GM12872 (cell line): ENCODE results near the gene CDKAL1.

Experiments
- TF ChIP-seq, protein P1 (sequence below): IDR thresholded peaks from 3 replicates; pipeline ENCODE4 v1.5.1; 2011; ENCODE audit warnings: low read depth, mild to moderate bottlenecking, low read length, moderate library complexity; ENCODE audit not compliant: insufficient read depth

Gene CDKAL1

DNA sequence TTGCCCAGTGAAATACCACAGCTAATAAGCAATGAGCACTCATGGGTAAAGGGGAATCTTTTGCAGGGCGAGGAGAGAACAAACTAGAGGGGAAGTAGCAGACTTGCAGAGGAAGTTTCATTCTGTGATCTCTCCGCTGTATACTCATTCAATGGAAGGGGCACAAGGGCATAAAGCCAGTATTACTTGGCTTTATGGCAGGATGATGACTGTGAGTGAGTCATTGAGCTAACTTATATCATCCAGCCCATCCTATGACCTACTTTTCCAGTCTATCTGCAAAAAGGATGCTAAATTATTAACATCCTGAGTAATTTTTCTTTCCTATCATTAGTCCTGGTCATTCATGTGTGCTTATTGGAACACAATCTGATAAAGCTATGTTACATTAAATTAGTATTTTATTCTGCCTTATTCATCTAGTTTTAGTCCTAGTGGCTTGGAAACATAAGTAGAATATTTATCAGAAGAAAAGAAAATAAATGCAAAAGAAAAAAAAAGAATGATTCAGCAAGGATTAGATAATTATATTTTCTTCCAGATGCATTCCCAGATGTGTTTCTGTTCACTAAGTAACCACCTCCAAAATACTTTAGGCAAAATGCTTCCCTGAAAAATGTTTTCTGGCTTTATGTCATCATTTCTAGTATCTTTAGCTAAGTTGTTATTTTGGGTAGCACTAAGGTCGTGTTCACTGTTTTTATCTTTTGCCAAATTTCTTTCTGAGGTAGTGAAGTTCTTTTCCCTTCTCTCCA lies 471.7 kb downstream of the CDKAL1 start:
- TF ChIP-seq, protein P1, sequence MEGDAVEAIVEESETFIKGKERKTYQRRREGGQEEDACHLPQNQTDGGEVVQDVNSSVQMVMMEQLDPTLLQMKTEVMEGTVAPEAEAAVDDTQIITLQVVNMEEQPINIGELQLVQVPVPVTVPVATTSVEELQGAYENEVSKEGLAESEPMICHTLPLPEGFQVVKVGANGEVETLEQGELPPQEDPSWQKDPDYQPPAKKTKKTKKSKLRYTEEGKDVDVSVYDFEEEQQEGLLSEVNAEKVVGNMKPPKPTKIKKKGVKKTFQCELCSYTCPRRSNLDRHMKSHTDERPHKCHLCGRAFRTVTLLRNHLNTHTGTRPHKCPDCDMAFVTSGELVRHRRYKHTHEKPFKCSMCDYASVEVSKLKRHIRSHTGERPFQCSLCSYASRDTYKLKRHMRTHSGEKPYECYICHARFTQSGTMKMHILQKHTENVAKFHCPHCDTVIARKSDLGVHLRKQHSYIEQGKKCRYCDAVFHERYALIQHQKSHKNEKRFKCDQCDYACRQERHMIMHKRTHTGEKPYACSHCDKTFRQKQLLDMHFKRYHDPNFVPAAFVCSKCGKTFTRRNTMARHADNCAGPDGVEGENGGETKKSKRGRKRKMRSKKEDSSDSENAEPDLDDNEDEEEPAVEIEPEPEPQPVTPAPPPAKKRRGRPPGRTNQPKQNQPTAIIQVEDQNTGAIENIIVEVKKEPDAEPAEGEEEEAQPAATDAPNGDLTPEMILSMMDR = no peak

DNA sequence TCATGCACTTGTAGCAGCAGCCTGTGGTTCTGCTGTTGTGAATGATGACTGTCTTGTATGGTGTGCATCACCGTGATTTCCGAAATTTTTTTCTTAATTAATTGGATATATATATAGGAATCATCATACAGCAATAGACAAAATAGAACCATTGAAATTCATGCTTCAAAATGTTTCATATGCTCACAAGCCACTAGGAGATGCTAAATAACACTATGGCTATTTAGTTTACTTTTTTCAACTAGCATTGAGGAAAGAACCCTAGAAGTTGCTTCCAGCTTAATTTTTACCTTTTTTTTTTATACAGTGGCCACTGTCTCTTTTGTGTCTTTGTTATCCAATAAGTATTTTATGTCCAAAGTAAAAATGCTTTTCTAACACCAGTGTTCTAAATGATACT lies 485.4 kb downstream of the CDKAL1 start:
- TF ChIP-seq, protein P1 = 0 out of 3 replicates have a peak, but pooled peaks have one; percentile 19

DNA sequence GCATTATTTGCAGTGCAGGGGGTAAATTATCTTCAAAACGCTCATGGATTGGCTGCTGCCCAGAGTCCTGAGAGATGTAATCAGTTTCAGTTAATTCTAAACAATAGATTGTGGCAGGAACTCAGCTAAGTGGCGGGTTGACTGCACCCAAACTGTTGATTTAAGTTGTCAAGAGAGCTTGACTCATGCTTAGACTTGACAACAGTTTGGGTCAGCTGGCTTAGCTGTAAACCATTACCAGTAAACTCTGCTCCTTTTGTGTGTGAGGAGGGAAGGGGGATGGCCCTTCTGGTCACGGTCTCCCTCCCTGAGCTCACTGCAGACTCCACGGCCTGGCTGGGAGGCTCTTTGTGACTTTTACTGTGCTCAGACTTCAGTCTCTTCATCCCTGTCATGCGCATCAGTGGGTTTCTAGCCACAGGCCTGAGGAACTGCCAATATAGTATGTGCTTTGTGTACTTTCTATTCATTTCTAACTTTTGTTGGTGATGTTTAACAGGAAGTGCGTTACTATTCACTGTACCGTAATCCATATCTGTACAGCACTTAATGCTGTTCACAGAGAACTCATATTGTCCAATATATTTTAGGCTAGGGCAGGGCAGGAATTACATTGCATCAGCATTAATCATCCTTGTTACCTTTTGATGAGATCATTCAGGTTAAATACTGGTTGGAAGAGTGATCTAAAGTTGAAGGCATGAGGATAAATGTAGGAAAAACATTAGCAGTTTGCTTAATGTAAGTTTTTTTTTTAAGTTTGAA lies 488.3 kb downstream of the CDKAL1 start:
- TF ChIP-seq, protein P1 = no peak

DNA sequence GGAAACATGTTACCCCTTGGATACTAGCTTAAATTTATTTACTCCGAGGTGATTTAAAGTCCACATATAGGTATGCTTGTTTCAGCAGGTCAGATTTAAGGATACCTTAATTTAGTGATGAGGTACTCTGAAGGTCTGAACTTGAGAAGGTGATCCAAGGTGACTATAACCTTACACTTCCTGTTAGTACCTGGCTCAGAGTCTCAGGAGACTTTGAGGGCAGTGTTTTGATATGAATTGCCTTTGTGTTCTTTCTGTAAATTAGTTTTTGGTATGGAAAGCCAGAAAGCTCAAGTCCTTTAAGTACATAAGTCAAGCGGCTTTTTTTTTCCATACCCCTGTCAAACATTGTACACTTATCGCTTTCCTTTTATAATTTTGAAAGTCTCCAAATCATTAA lies 489.0 kb downstream of the CDKAL1 start:
- TF ChIP-seq, protein P1 = no peak

DNA sequence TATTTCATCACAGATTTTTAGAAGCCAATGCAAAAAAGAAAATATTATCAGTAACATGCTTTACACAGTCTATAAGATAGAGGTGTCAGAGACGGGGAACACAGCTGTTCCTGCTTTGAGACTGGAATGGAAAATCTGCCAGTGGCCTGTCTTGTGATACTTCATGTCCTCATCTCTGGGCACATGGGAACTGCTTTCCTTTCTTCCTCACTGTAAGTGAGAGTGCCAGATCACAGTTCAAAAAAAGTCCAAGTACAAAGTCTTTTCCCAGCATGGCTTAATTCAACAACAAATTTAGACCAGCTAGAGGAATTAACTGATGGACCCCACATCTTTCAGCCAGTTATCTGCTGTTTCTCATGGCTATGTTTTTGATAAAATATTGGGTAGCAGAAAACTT lies 490.4 kb downstream of the CDKAL1 start:
- TF ChIP-seq, protein P1 = no peak

DNA sequence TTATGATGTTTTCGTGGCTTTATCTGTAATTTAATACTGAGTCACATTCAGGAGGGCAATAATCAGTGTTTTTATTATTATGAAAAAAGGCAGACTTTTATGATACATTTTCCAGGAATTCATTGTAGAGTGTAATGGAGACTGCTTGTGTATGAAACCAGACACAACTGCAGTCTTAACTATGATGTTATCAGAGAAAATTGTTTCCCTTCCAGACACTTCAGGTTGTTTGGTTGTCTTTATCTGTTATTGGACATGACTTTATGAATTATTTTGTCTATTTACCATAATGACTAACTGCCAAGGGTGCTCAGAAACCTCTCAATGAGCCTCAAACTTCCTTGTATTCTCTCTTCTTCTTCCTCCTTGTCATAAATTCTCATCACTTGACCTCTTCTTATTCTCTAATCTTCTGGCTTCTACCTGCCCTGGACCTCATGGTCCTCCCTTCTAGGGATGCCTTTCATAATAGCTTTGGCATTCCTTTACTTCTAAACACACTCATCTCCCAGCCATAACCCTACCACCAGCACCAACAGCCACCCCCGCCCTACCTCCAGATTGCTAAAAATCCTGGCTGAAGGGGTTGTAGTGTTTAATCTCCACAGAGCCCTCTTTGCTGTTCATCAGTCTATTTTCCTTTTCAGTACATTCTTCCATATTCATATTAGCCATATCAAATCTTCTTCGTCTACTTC lies 492.5 kb downstream of the CDKAL1 start:
- TF ChIP-seq, protein P1 = no peak

DNA sequence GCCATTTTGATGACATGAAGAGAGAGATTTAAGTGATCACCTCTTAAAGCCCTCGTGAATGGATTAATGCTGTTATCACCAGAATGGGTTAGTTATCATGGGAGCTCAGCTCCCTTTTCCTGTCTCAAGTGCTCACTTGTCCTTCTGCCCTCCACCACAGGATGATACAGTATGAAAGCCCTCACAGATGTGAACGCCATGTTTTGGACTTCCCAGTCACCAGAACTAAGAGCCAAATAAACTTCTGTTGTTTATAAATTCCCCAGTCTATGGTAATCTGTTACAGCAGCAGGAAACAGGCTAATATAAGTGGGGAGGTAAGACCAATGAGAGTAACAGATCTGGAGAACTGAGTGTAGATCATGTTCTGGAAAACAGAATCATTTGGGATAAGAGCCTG lies 493.2 kb downstream of the CDKAL1 start:
- TF ChIP-seq, protein P1 = no peak
